Thyroid gland (tissue), 4 donors: ENCODE data around the gene RAB37.

ENCODE experiments used
- CTCF ChIP-seq, 6 experiments: fragments of 200-600 bp in 3 of 6; fragments of 450-650 bp in 3 of 6; sonication (generic) in 3 of 6; IDR thresholded peaks; one replicate each; pipeline ENCODE4 v1.5.1; 2016 to 2019; ENCODE audit warnings: antibody characterized with exemption in 6 of 6, mild to moderate bottlenecking in 2 of 6, inconsistent platforms in 1 of 6, moderate library complexity in 1 of 6
- POLR2A ChIP-seq, 2 donors: fragments of 450-650 bp; IDR thresholded peaks; one replicate each; pipeline ENCODE4 v1.6.1; 2017; ENCODE audit warnings: antibody characterized with exemption in 2 of 2, mild to moderate bottlenecking in 2 of 2, moderate library complexity in 1 of 2

- TF ChIP-seq POLR2A (IDR thresholded peaks at IDR 0.05) (no peak), CTCF (IDR thresholded peaks at IDR 0.05) (no peak)
Measured at GRCh38 chr17:74743755-74744154, 6.7 kb downstream of the RAB37 start.
